ENCODE measurements around the gene CLCN4. TPM values are rescaled to one million over a fixed set of nuclear protein-coding genes. Genes with fewer than 3 reads are reported as not detected.

The CLCN4 gene
- total RNA-seq, 1 donor from 2014 or later, result 4.7 TPM

- ATAC-seq (ENCODE audit: low read depth) (no peak), DNase-seq (no peak)
- Mint-ChIP-seq H3K4me1 (peaks cover 16% of the 10 kb centered on the region), H3K27ac (peak overlapping the region; percentile 7), H3K4me3 (peak overlapping the region; percentile 19), H3K36me3 (ENCODE audit: low read depth) (peaks cover 58% of the 10 kb centered on the region), H3K9me3 (no peaks in the 10 kb centered on the region), H3K27me3 (no peaks in the 10 kb centered on the region)
- intact Hi-C loops (cut with micrococcal nuclease), result no loop called here
- POLR2A ChIA-PET, result no interaction called here
- TF ChIP-seq CTCF (IDR thresholded peaks at IDR 0.05), result no peak
- CTCF ChIA-PET, result no interaction called here
Observed at GRCh38 chrX:10221651-10222050, 64.9 kb downstream of the CLCN4 start.

DNA sequence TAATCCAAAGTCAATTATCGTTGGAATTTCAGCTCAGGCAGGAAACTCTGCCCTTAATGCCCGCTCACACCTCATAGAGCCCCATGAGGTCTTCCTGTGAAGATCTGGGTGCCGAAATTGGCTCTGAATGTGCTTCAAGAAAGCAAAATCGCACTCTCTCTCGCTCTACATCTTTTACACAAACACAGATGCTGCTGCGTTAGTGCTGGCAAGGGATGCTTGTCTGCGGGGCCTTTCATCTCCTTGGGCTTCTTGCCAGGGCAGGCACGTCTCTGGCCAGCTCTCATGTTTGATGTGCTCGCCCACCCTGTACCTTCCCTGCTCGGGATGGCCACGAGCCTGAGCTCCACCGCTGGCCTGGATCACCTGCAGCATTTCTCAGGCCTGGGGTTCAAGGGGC is 66.5 kb downstream of the CLCN4 start:
- Mint-ChIP-seq H3K9me3 (no peaks in the 10 kb centered on the region), H3K27me3 (no peaks in the 10 kb centered on the region), H3K27ac (no peak overlapping the region), H3K4me3 (no peak overlapping the region), H3K4me1 (peaks cover 16% of the 10 kb centered on the region), H3K36me3 (ENCODE audit: low read depth) (peaks cover 57% of the 10 kb centered on the region)
- ChIA-PET CTCF (interaction anchor here (0.6 kb wide), 1 partner anchor 31 kb away, joined by 3 read pairs; no protein-coding TSS in a partner anchor), POLR2A (no interaction called here)
- ATAC-seq (ENCODE audit: low read depth) (no peak), DNase-seq (no peak)
- intact Hi-C loops (cut with micrococcal nuclease), result no loop called here
- no peak for TF ChIP-seq CTCF (IDR thresholded peaks at IDR 0.05)

GRCh38 chrX:10223781-10224180 is 67.0 kb downstream of the CLCN4 start:
- Mint-ChIP-seq H3K4me3 (no peak overlapping the region), H3K4me1 (peaks cover 16% of the 10 kb centered on the region), H3K36me3 (ENCODE audit: low read depth) (peaks cover 60% of the 10 kb centered on the region), H3K27me3 (no peaks in the 10 kb centered on the region), H3K9me3 (no peaks in the 10 kb centered on the region), H3K27ac (no peak overlapping the region)
- POLR2A ChIA-PET, result no interaction called here
- ATAC-seq (ENCODE audit: low read depth) (no peak), DNase-seq (no peak)
- TF ChIP-seq CTCF (IDR thresholded peaks at IDR 0.05), result no peak
- CTCF ChIA-PET, result no interaction called here
- intact Hi-C loops (cut with micrococcal nuclease), result no loop called here

- H3K27me3 Mint-ChIP-seq, result no peaks in the 10 kb centered on the region
- no peak for TF ChIP-seq CTCF (IDR thresholded peaks at IDR 0.05)
- CTCF ChIA-PET, result no interaction called here
Observed at GRCh38 chrX:10230222-10230621, 73.4 kb downstream of the CLCN4 start.

GRCh38 chrX:10231461-10231860 is 74.7 kb downstream of the CLCN4 start:
- Mint-ChIP-seq H3K4me3 (no peak overlapping the region), H3K27ac (no peak overlapping the region), H3K36me3 (ENCODE audit: low read depth) (peaks cover 44% of the 10 kb centered on the region), H3K4me1 (no peaks in the 10 kb centered on the region), H3K9me3 (no peaks in the 10 kb centered on the region), H3K27me3 (no peaks in the 10 kb centered on the region)
- intact Hi-C loops (cut with micrococcal nuclease), result no loop called here
- ATAC-seq (ENCODE audit: low read depth) (no peak), DNase-seq (no peak)
- no peak for TF ChIP-seq CTCF (IDR thresholded peaks at IDR 0.05)
- ChIA-PET POLR2A (no interaction called here), CTCF (no interaction called here)

More at GRCh38 chrX:10230222-10230621, 73.4 kb downstream of the CLCN4 start:
- DNase-seq, result no peak
- Mint-ChIP-seq H3K36me3 (ENCODE audit: low read depth) (peaks cover 50% of the 10 kb centered on the region), H3K27ac (no peak overlapping the region), H3K4me3 (no peak overlapping the region), H3K9me3 (no peaks in the 10 kb centered on the region), H3K4me1 (peaks cover under 1% of the 10 kb centered on the region)
- POLR2A ChIA-PET, result no interaction called here
- ATAC-seq (ENCODE audit: low read depth), result no peak
- intact Hi-C loops (cut with micrococcal nuclease), result no loop called here

Measured in activated B cell treated with CpG ODN at 0.5 μM for 24 hours (primary cell).